GM12892 (cell line): ENCODE measurements around the gene MOGAT2.

Source experiments
- POLR2A ChIP-seq: IDR thresholded peaks from 2 replicates; pipeline ENCODE4 v1.6.1; 2011; ENCODE audit warnings: low read depth, low read length, control low read depth
- POLR2AphosphoS5 ChIP-seq: IDR thresholded peaks from 2 replicates; pipeline ENCODE4 v1.6.1; 2011; ENCODE audit warnings: low read depth, low read length, control low read depth
- TAF1 ChIP-seq: IDR thresholded peaks from 2 replicates; pipeline ENCODE4 v1.6.1; 2011; ENCODE audit warnings: low read depth, mild to moderate bottlenecking, control low read depth, low read length, borderline replicate concordance

DNA sequence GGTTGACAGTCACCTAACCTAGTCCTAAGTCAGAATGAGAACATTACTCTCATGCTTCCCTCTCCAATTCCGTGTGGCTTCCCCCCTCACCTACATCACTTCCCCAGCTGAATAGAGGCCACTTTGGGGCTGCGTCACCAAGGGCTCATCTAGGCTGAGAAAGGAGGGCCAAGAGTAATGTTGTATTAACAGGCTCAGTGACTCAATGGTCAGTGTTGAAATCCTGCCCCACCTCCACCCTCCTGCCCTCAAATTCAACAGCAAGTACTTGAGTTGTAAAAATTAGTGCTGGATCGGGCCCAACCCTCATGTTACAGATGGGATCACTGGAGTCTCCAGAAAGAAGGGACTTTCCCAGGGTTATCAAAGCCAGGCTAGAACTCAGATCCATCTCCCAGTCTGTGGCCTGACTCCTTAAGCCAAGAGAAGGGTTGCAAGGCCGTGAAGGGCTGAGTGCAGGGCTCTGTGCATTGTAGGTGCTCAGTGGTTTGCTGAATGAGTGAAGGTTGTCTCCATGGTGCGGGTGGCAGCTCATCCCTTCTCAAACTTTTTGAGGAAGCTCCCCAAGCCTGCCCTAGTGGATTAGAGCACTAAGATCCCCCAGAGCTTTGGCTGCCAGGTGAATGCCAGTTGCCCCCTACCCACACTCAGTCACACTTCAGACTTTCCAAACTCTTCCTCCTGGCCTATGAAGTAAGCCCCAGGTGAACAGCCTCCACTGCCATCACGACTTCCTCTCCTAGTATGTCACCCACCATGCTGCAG, 54.2 kb downstream of the MOGAT2 start:
- TF ChIP-seq POLR2AphosphoS5 (no peak), TAF1 (no peak), POLR2A (no peak)
